Left forelimb (tissue), 1 donor: ENCODE data around the gene LAMB4.
"Not testable (repeated sequence)": the region's sequence is repeated elsewhere in the genome, so short reads cannot be mapped to it uniquely, and the experiment has no call there.

ENCODE experiments used
- DNase-seq: peaks from one replicate; pipeline ENCODE4 v3.0.0-alpha.2; 2018; ENCODE audit warnings: low spot score

The LAMB4 gene

DNA sequence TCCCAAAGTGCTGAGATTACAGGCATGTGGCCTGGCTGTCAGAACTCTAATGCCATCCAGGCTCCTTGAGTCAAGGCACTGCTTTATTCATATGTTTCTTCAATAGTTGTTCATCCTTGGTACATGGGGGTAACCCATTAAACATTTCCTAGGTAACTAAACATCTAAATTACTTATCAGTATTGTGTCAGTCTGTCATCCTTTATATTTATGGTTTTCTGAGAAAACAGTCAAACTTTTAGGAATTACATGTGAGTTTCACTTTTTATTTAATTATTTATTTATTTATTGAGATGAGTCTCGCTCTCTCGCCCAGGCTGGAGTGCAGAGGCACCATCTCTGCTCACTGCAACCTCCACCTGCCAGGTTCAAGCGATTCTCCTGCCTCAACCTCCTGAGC, 81.7 kb downstream of the LAMB4 start:
- DNase-seq: no peak

DNA sequence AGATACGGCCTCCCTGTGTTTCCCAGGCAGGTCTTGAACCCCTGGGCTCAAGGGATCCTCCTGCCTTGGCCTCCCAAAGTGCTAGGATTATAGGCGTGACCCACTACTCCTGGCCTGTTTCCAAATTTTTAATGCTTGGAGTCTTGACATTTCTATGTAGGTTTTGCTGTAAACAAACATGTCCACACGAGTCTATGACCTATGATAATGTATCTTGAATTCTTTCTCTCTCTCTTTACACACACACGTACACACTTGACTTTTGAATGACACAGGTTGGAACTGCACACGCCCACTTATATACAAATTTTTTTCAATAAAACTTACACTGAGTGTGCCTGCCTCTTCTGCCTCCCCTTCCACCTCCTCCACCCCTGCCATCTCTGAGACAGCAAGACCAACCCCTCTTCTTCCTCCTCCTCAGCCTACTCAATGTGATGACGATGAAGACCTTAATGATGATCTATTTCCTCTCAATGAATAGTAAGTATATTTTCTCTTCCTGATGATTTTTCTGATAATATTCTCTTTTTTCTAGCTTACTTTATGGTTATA, 83.1 kb downstream of the LAMB4 start:
- no peak for DNase-seq

DNA sequence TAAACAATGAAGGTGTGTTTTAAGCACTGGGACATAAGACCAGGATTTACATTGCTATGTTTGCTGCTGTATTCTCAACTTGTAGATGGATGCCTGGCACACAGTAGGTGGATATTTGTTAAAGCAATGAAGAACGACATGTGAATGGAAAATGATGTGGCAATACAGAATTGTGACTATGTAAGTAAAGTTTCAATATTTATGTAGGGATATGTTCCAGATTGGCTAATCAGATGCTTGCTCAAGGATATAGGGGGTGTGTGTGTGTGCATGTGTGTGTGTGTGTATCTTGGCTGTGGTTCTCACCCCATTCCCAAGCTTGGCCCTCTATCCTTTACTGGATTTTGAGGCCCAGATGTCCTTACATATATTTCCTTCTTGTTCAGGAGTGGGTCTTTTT, 84.5 kb downstream of the LAMB4 start:
- DNase-seq: no peak

DNA sequence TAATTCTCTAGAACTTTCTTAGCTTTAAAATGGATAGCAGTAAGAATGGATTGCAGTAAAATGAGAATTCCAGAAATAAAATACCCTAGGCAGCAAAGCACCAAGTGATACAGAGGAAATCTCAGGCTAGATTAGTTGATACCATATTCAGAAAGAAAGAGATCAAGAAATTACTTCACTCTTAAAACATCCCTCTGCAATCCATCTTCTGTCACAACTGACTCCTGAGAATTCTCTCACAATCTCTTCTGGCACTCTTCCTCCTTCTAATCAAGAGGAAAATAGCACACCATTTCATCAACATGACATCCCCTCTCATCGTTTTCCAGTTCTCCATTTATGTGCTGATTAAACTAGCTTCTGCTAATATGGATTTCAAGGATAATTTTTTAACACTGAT, 85.0 kb downstream of the LAMB4 start:
- no peak for DNase-seq

DNA sequence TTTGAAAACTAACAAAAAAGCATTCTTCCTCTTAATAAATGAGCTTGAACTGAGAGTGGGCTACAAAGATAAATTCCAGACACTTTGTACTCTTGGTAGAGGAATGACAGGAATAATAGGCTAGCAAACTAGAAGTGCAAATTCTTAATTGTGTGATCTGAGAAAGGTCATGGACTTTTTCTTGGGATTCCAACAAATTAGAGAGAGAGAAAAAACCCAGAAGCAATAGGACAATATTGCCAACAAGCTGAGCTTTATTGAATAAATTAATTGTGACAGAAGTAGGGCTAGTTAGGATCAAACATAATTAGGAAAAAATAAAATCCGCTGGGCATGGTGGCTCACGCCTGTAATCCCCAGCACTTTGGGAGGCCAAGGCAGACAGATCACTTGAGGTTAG, 85.8 kb downstream of the LAMB4 start:
- DNase-seq: no peak

DNA sequence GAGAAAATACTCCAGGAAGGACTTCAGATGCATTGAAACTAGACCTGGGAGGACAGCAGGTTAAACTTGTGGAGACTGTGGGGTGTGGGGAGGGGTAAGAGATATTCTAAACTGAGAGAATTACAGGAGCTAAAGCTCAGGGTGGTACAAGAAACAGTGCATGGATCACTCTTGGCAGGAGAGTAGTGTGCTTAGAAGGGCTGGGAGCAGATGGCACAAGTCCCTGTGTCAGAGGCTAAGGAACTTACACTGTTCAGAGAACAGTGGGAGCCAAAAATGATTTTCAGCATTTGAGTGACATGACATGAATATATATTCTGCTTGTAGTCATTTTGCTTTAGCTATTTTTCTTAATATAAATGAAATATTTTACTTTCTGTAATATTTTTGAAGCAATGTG, 91.2 kb downstream of the LAMB4 start:
- DNase-seq: no peak

DNA sequence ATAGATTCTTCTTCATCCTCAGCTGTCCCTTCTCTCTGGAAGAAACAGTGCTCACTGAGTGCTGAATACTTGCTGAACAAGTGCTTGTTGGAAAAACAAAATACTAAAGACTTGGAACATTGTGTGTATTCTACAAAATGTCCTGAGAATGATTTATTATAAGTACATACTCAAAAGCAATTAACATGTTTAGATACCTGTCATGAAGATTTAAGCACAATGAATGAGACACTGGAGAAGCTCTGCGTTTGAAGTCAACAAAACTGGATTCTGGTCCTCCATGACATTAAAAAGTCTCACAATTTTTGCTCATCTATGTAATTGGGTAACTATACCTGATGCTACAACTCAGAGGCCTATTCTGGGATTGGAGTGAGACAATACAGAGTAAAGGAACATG, 92.4 kb downstream of the LAMB4 start:
- DNase-seq: no peak

DNA sequence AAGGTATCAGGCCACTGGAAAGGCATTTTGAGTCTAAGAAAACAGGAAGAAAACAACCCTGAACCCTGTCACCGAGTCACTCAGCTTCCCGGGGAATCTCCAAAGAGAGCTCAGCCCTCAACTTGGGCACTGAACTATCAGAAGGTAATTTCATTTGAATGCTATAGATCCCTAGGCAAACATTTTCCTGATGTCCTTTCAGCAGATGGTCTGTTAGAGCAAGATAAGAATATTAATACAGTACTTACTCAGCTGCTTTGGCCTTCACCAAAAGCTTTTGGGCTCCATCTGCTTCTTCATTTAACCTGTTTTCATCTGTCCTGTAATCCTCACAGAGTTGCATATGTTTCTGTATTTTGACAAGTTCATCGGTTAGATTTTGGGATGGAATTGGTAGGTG, 93.0 kb downstream of the LAMB4 start:
- DNase-seq: no peak

DNA sequence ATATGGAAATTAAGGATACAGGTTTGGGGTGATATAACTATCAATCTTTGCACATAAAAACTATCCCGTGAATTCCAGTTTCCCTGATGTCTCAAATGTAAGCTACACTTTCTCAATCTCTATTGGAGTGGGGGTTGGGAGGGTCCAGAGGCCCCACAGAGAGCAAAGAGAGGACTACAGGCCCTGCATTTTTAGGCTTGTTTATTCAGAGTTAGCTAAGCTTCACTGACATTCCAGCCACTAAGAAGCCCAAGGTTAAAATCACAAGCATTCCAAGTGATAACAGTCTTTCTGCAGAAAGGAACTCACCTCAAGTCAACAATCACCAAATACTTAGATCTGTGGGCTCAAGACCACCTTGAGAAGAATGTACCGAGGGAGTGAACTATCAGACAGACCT, 95.6 kb downstream of the LAMB4 start:
- no peak for DNase-seq

DNA sequence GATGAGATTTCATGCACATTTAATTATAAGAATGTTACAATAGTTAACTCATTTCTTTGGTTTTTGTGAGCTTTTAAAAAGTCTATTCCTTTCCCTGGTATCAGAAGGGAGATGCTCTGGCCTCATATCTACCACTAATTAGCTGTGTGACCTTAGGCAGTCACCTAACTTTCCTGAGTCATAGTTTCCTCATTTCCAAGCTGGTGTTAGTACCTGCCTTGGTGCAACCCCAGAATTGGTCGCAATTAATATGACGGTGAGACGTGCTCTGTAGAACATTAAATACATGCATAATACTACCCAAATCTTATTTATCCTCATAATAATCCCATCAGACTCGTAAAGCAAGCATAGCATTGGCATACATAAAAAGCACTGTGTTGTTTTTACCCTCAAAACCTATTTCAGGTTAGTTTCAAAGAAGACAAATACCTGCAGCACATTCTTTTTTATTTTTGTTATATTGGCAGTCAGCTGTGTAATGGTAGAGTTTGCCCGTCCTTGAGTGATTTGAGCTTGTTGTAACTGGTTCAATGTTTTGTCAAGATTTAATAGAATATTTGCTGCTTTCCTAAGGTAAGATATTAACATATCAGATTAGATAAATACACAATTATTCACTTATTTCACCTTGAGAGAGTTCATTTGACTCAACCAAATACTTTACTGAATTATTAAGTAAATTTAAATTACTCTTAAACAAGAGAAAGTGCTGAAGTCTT, 96.2 kb downstream of the LAMB4 start:
- no peak for DNase-seq

DNA sequence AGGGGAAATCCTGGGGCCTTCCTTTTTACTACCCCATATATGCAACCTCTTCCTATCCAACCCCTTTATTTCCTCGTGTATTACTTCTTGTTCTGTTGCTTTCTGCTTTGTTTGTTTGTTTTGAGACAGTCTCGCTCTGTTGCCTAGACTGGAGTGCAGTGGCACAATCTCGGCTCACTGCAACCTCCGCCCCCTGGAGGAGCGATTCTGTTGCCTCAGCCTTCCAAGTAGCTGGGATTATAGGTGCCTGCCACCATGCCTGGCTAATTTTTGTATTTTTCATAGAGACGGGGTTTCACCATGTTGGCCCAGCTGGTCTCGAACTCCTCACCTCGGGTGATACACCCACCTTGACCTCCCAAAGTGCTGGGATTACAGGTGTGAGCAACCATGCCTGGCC, 96.9 kb downstream of the LAMB4 start:
- not testable (repeated sequence) for DNase-seq

DNA sequence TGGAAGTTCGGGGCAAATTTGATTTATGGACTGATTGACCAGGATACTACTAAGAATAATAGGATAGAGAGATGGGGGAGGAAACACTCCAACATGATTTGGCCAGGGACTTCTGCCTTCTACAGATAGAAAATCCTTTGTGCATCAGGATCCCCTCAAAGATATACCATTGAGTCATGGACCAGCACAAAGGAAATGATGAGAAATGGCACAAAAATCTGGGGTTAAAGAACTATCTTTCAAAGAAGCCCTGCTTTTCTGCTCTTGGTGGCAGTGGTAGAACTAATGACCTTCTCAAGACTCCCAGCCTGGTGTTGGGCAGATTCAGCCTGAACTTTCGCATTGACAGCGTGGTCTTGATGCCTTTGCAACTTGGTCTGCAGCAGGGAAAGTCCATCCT, 99.6 kb downstream of the LAMB4 start:
- no peak for DNase-seq

DNA sequence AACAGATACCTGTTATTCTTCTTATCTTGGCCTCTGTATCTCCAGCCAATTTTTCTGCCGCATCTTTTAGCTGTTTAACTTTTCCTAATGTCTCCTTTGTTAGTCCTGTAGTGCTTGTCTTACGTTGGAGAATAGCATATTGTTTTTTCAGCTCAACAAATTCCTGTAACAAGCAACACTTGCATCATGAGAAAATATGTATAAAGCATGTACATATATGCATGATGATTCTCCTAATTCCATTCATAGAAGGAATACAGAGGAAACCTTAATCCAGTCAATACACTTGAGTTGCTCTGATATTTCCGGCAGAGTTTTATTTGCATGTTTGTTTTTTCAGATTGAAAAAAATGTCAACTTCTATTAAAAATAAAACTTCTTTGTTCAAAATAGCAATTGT, 101.1 kb downstream of the LAMB4 start:
- no peak for DNase-seq

DNA sequence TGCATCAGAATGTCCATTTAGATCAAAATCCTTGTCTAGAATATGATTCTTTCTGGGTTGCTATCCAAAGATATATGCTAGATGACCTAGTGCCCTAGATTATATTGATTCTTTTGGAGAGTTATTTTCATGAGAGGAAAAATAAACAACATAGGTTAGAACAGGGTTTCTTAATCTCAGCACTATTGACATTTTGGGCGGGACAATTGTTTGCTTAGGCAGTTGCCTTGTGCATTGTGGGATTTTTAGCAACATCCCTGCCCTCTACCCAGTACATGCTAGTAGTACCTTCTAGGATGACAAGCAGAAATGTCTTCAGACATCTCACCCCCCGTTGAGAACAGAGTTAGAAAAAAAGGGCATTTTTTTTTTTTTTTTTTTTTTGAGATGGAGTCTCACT, 102.0 kb downstream of the LAMB4 start:
- no peak for DNase-seq

DNA sequence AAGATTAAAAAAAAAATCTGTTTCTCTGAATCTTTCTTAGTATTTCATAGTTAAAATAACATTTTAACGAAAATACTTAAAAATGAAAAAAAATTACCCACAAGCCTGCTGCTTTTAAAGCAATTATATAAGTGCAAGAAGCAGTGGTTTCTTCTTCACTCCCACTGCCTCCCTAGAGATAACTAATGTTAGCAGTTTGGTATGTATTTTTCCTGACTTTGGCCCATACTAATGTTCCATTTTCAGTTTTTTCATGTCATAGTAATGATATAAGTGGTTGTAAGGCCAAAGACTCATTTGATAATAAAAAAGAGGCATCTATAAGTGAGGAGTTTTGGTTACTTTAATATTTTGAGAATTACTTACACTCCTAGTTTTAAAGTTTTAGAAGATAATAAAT, 102.9 kb downstream of the LAMB4 start:
- DNase-seq: no peak

DNA sequence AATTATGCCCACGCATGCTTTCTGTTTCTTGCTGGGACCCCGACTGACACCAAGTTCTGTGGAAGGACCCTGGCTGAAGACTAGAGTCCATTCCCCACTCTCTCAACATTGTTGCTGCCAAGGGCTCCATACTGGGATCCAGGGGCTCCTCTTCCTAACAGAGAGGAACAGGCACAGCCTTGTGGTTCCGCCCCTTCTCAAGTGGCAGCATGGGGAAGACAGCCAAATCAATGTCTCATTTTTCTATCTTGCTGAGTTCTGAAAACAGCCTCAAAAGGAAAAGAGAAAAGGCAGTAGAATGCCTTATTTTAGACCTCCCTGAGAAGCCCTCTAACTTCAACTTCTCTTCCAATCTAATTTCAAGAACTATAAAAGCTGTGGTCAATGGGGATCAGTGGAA, 103.5 kb downstream of the LAMB4 start:
- DNase-seq: no peak

DNA sequence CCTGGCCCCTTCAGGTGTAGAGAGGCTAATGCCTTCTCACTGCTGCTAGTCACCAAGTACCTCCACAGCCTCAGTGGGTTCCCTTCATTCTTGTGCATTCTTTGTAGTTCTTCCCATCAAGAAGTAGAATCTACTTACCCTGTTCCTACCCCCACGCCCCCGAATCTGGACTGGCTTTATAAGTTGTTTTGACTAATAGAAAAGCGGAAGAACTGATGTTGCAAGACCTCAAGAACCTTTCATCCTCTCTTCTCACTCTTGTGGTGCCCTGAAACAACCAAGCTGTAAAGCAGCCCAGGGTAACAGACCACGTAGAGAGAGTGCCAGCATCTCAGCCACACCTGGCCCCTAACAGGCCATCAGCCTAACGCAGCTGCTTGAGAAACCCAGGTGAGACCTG, 104.0 kb downstream of the LAMB4 start:
- DNase-seq: no peak

DNA sequence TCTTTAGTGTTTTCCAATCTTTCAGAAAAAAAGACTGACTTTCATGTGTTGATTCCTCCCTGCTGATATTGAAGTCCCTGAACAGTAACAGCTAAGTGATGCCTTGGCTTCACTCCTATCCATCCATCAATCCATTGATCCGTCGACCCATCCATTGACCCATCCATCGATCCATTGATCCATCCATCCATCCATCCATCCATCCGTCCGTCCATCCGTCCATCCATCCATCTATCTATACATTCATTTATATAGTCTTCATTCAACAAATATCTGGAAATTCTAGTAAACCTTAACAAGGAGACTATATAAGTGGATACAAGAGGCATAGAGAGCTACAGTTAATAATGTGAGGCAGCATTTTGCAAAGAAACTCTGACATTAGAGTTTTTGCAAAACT, 105.6 kb downstream of the LAMB4 start:
- no peak for DNase-seq

DNA sequence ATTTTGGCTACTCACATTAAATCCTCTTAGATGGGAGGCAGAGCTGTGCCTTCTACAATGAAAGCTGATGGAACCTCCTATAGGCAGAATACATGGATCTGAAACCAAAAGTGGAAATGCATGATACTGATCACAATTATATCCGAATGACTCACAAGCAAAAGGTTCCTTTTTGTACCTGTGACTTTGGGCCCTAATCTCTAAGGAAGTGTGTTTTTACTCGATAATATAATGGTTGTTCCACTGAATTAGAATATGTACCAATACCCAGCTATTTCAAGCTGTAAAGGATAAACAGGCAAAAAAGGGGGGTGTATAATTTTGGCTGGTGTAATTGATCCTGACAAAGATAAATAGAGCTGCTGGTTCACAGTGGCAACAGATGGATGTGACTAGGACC, 109.6 kb downstream of the LAMB4 start:
- no peak for DNase-seq

DNA sequence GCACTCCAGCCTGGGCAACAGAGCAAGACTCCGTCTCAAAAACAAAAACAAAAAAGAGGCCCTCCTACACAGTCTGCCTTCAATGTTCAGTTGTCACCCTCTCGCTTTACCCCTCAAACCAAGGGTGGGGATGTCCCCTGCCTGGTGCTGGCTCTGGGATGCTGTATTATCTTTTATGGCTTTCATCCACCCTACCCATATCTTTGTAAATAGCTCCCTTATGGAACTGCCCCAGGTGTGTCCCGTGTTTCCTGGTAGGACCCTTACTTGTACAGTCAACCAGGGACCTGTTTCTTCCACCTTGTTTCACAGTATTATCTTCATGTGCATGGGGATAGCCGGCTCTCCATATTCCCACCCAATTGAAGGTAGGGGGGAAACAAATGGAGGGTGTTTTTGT, 111.5 kb downstream of the LAMB4 start:
- DNase-seq: no peak

DNA sequence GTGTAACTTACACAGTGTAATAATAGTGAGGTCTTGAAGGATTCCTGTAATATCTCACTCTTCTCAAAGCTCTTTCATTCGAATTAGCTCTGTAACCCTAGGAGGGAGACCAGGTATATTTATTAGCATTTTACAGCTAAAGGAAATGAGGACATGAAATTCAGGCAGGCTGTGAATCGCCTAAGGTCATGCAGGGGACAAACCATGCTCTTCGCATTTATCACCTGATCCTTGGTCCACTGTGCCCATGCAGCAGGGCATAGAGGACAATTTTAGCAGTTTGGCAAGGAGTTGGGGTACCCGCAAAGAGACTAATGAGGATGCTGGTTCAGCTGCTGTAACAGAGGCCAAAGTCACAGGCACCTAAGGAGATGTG, 112.4 kb downstream of the LAMB4 start:
- no peak for DNase-seq

DNA sequence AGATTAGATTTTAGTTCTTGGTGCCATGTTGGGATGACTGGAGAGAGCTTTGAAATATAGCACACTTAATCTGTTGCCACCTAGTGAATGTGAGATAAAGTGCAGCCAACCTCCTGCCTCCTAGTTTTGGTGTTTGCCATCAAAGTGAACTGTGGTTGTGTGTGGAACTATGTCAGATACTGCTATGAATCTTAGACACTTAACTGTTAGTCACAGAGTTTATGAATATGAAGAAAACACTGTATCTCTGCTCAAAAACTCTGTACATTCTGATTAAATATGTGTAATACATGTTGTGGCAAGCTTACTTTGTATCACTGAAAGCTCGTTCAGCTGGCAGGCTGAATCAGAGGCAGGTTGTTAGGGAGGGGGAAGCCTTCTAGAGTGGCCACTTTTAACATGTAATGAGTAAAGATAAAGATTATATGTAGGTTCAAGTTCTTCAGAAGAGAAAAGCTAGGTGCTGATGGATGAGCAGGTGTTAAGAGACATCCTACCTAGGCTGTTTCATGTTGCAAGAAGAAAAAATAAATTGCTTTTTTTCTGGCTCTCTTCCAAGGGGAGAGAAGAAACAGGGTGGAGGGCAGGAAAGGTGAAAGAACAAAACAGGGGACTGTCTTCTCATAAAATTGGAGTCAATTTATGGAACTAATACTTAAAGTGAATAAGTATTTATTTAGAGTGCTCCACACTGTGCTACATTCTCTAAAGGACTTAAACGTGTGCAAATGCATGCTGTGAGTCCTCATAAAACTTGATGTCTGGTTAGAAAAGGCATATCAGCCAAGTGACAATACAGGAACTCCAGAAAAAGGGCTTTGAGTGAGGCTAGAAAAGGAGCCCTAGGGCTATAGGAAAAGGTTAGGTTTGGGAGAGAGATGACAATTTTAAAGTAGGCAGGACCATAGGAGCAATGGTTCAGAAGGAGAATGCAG, 113.1 kb downstream of the LAMB4 start:
- no peak for DNase-seq

DNA sequence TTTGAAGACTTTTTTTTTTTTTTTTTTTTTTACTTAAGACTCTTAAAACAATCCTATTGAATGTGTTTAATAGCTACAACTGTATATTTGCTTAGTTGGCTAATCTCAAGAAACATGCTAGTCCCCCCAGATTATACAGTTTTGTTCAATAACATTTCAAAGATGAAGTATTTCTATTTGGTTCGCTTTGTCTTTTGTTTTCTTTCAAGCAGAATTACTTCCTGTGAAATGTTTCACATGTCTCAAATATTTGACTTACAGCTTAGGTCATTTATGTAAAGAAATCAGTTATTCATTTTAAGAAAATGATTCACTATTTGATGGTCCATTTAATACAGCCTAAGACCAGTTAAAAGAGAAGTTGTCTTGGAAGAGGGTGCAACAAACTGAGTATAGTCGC, 114.4 kb downstream of the LAMB4 start:
- no peak for DNase-seq
